Naive thymus-derived CD4-positive, alpha-beta T cell (primary cell): ENCODE data around the gene STK38. TPM values are rescaled to one million over a fixed set of nuclear protein-coding genes. Genes with fewer than 3 reads are reported as not detected.
A peak's percentile ranks its signal among the peaks of the same experiment; 100 is the strongest.

ENCODE experiments used
- ATAC-seq: fragments of 150-1000 bp; cut with Tn5 transposase; 2 replicates; pipeline ENCODE4 v1.10.0; 2021; ENCODE audit warnings: mild to moderate bottlenecking, moderate library complexity
- CTCF ChIA-PET: fragments of 350-600 bp; sonication (Branson Sonifier 250); formaldehyde crosslinking; loops from one replicate; lab custom pipeline; 2021; ENCODE audit warnings: antibody characterized with exemption; lab: Charles Lee
- POLR2A ChIA-PET: fragments of 350-600 bp; sonication (Branson Sonifier 250); formaldehyde crosslinking; loops from one replicate; lab custom pipeline; 2021; ENCODE audit warnings: antibody characterized with exemption, inconsistent platforms; lab: Charles Lee
- DNase-seq, 9 donors: peaks; one replicate each; pipeline versions ENCODE4 v3.0.0 to v3.0.0-alpha.2; 2020 to 2022; ENCODE audit warnings: mixed read lengths in 1 of 9
- H3K27ac ChIP-seq: one replicate; pipeline ENCODE4 v1.7.0; 2013; ENCODE audit warnings: mild to moderate bottlenecking, low read depth, low read length, moderate library complexity
- H3K27me3 ChIP-seq, 2 donors: one replicate each; pipeline ENCODE4 v1.7.0; 2013; ENCODE audit warnings: low read length in 2 of 2, mild to moderate bottlenecking in 2 of 2, moderate library complexity in 2 of 2; ENCODE audit not compliant: control insufficient read depth in 2 of 2, insufficient read depth in 2 of 2
- H3K36me3 ChIP-seq, 3 experiments: 1 replicate in 2 of 3; 2 replicates in 1 of 3; pipeline ENCODE4 v1.7.0; 2013; ENCODE audit warnings: low read length in 3 of 3, mild to moderate bottlenecking in 3 of 3, moderate library complexity in 1 of 3; ENCODE audit not compliant: insufficient read depth in 3 of 3, control insufficient read depth in 2 of 3
- H3K4me1 ChIP-seq, 2 donors: one replicate each; pipeline ENCODE4 v1.7.0; 2013; ENCODE audit warnings: low read length in 2 of 2, mild to moderate bottlenecking in 2 of 2, moderate library complexity in 1 of 2; ENCODE audit not compliant: control insufficient read depth in 2 of 2, insufficient read depth in 2 of 2
- H3K4me3 ChIP-seq: 2 replicates; pipeline ENCODE4 v1.7.0; 2013; ENCODE audit warnings: mild to moderate bottlenecking, low read length
- H3K9me3 ChIP-seq, 3 experiments: 1 replicate in 2 of 3; 2 replicates in 1 of 3; pipeline ENCODE4 v1.7.0; 2013; ENCODE audit warnings: low read length in 3 of 3; ENCODE audit not compliant: control insufficient read depth in 2 of 3
- H3K27ac Mint-ChIP-seq, 9 donors: one replicate each; pipeline ENCODE4 v1.8.0; 2020 to 2022; ENCODE audit warnings: mixed read lengths in 9 of 9, mild to moderate bottlenecking in 8 of 9, moderate library complexity in 5 of 9, inconsistent platforms in 2 of 9
- H3K27me3 Mint-ChIP-seq, 5 donors: one replicate each; pipeline ENCODE4 v1.8.0; 2021 to 2022; ENCODE audit warnings: mixed read lengths in 5 of 5, mild to moderate bottlenecking in 1 of 5
- H3K36me3 Mint-ChIP-seq, 5 donors: one replicate each; pipeline ENCODE4 v1.8.0; 2020 to 2022; ENCODE audit warnings: mixed read lengths in 5 of 5, mild to moderate bottlenecking in 3 of 5, inconsistent platforms in 1 of 5
- H3K4me1 Mint-ChIP-seq, 7 donors: one replicate each; pipeline ENCODE4 v1.8.0; 2020 to 2022; ENCODE audit warnings: mixed read lengths in 7 of 7, mild to moderate bottlenecking in 3 of 7, inconsistent platforms in 1 of 7
- H3K4me3 Mint-ChIP-seq, 10 donors: one replicate each; pipeline ENCODE4 v1.8.0; 2020 to 2022; ENCODE audit warnings: mild to moderate bottlenecking in 10 of 10, mixed read lengths in 10 of 10, moderate library complexity in 6 of 10, inconsistent platforms in 2 of 10
- H3K9me3 Mint-ChIP-seq, 11 donors: one replicate each; pipeline ENCODE4 v1.8.0; 2020 to 2022; ENCODE audit warnings: mixed read lengths in 11 of 11, mild to moderate bottlenecking in 4 of 11, inconsistent platforms in 1 of 11, moderate library complexity in 1 of 11
- intact Hi-C, 2 donors: fragments of 100-400 bp; cut with micrococcal nuclease; formaldehyde crosslinking; loops; one replicate each; pipeline ENCODE4 v1.15.1; 2023
- polyA plus RNA-seq, 2 donors: library from polyadenylated mRNA; unstranded; fragments of 300-500 nt; fragmentation: Illumina TruSeq; gene quantifications; one replicate each; pipeline ENCODE4 v1.2.3, GENCODE V29; 2021
- total RNA-seq, 6 experiments: library from RNA in 5 of 6; stranded (reverse) in 5 of 6; gene quantifications; 1 replicate in 5 of 6; 2 replicates in 1 of 6; pipeline ENCODE4 v1.2.3 and lab custom pipeline; 2021 to 2026

The STK38 gene
- total and polyA plus RNA-seq, 7 experiments from 2014 or later: 56.6 to 193 (median 95.0) TPM

DNA sequence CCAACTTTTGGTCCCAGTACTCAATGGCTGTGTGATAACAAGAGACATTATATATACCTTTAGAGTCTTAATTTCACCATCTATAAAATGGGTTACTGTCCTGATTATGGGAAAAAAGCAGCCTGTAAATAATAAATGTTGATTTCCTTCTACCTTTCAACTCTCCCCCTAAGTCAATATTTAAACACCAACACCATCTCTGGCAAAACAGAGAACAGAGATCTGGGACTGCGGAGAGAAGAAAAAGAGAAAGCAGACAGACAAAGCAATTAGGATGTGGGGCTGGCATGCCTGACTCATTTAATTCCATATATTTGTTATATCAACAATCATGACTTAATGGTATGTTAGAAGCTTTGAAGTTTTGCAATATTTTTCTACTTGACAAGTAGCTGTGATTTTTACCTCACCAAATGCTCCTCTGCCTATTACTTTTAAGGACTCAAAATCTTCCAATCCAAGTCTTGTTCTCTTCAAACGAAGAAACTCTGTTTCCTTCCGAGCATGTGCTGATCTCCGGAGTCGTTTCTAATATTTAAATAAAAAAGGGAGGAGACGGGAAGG lies 23.3 kb downstream of the STK38 start:
- ChIA-PET POLR2A (interaction anchor here (0.6 to 1.2 kb wide), 6 partner anchors 13 to 76 kb away, joined by 3 to 5 read pairs (median 3); no protein-coding TSS in a partner anchor), CTCF (interaction anchor here (0.8 kb wide), 1 partner anchor 44 kb away, joined by 3 read pairs; no protein-coding TSS in a partner anchor)
- no peaks in the 10 kb centered on the region for H3K27me3 ChIP-seq
- DNase-seq: no peak
- no peak for ATAC-seq
- H3K4me1 Mint-ChIP-seq: peaks cover 26 to 81% (median 62%) of the 10 kb centered on the region in 7 donors
- intact Hi-C loops: no loop called here
- H3K36me3 Mint-ChIP-seq: peaks cover 8 to 71% (median 58%) of the 10 kb centered on the region in 5 donors
- H3K27ac Mint-ChIP-seq: peak overlapping the region in 5 of 9 donors; percentile 17 to 83 (median 56)
- H3K4me1 ChIP-seq: peaks cover 3 to 29% of the 10 kb centered on the region in 2 donors
- H3K4me3 ChIP-seq: no peak overlapping the region
- H3K9me3 Mint-ChIP-seq: no peaks in the 10 kb centered on the region
- no peak overlapping the region for H3K27ac ChIP-seq
- H3K36me3 ChIP-seq: peaks cover 33 to 71% (median 44%) of the 10 kb centered on the region in 3 experiments
- H3K9me3 ChIP-seq: no peaks in the 10 kb centered on the region
- H3K27me3 Mint-ChIP-seq: no peaks in the 10 kb centered on the region
- H3K4me3 Mint-ChIP-seq: no peak overlapping the region

DNA sequence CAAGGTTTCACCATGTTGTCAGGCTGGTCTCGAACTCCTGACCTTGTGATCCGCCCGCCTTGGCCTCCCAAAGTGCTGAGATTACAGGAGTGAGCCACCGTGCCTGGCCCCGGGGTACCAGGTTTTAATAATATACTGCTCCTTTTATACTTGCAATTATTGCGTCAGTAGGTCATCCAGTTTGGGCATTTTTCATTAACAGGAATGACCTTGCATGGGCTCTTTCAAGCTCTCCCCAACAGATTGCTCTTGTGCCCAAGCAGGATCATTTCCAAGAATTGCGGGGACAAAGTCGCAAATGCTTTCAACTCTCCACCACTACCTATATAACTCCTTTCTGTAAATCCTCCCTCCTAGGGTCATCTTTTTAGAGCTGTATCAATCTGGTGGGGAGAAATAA lies 23.8 kb downstream of the STK38 start:
- Histone ChIP-seq H3K27ac (no peak overlapping the region), H3K4me3 (no peak overlapping the region), H3K9me3 (no peaks in the 10 kb centered on the region), H3K27me3 (no peaks in the 10 kb centered on the region), H3K4me1 (peaks cover 3 to 30% of the 10 kb centered on the region in 2 donors), H3K36me3 (peaks cover 33 to 74% (median 47%) of the 10 kb centered on the region in 3 experiments)
- Mint-ChIP-seq H3K27me3 (no peaks in the 10 kb centered on the region), H3K27ac (peak overlapping the region in 4 of 9 donors; percentile 21 to 61 (median 40)), H3K4me3 (no peak overlapping the region), H3K4me1 (peaks cover 30 to 81% (median 62%) of the 10 kb centered on the region in 7 donors), H3K36me3 (peaks cover 8 to 74% (median 61%) of the 10 kb centered on the region in 5 donors), H3K9me3 (no peaks in the 10 kb centered on the region)
- DNase-seq (no peak), ATAC-seq (no peak)
- POLR2A ChIA-PET: interaction anchor here (0.6 to 1.6 kb wide), 6 partner anchors 14 to 76 kb away, joined by 3 to 6 read pairs (median 4); no protein-coding TSS in a partner anchor
- CTCF ChIA-PET: interaction anchor here (0.8 kb wide), 1 partner anchor 45 kb away, joined by 3 read pairs; no protein-coding TSS in a partner anchor
- intact Hi-C loops: no loop called here

DNA sequence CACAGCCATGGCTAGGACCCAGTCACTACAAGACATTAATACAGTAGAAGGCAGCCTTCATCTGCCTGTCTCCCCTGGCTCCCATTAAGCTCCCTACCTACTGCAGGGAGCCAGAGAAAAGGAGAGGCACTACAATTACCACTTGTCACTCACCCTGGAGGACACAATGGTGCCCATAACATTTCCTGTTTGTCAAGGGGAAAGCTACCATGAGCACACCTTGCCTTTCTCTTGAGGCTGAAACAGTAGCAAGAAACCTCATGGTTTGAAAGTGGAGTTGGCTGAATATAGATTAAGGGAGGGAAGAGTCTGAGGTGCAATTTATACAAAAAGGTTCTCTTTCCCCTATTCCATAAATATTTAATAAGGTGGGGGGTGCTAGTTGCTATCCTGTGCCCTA lies 27.9 kb downstream of the STK38 start:
- Mint-ChIP-seq H3K4me3 (peak overlapping the region in 3 of 10 donors; percentile 3 to 52 (median 14)), H3K27me3 (no peaks in the 10 kb centered on the region), H3K27ac (peak overlapping the region in 7 of 9 donors; percentile 10 to 73 (median 61)), H3K9me3 (no peaks in the 10 kb centered on the region), H3K4me1 (peaks cover 23 to 82% (median 66%) of the 10 kb centered on the region in 7 donors), H3K36me3 (peaks cover 4 to 70% (median 56%) of the 10 kb centered on the region in 5 donors)
- Histone ChIP-seq H3K4me1 (peaks cover 8 to 25% of the 10 kb centered on the region in 2 donors), H3K9me3 (no peaks in the 10 kb centered on the region), H3K27ac (peak overlapping the region; percentile 11), H3K36me3 (peaks cover 20 to 74% (median 37%) of the 10 kb centered on the region in 3 experiments), H3K27me3 (no peaks in the 10 kb centered on the region), H3K4me3 (no peak overlapping the region)
- ChIA-PET POLR2A (interaction anchor here (0.5 to 2.0 kb wide), 10 partner anchors 10 to 1825 kb away, joined by 3 to 9 read pairs (median 4); no protein-coding TSS in a partner anchor), CTCF (interaction anchor here (0.5 to 1.1 kb wide), 3 partner anchors 35 to 75 kb away, joined by 3 to 6 read pairs (median 4); partner anchors contain the start of gene SRSF3)
- DNase-seq (no peak), ATAC-seq (no peak)
- intact Hi-C loops: no loop called here

DNA sequence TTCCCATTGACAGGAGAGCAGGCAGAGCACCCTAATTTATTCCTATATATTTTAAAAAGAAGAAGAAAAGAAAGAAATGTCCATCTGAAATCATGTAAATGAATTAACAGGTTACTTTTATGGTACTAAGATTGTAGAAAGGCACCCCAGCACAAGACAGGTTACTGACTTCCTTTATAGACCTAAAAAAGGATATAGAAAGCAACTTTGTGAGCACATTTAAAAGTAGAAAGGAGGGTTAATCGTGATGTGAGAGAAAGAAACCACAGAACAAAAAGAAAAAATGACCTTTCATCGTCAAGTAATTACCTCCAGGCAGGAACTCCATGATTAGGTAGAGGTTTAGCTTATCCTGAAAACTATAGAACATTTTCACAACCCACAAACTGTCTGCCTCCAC lies 29.9 kb downstream of the STK38 start:
- no peak overlapping the region for H3K27ac ChIP-seq
- no peaks in the 10 kb centered on the region for H3K9me3 Mint-ChIP-seq
- H3K27me3 Mint-ChIP-seq: no peaks in the 10 kb centered on the region
- ATAC-seq: no peak
- DNase-seq: no peak
- peaks cover 0 to 58% (median 43%) of the 10 kb centered on the region in 5 donors for H3K36me3 Mint-ChIP-seq
- H3K4me1 ChIP-seq: peaks cover 8 to 25% of the 10 kb centered on the region in 2 donors
- ChIA-PET CTCF (no interaction called here), POLR2A (interaction anchor here (1.1 to 1.9 kb wide), 3 partner anchors 9 to 74 kb away, joined by 3 to 5 read pairs (median 4); no protein-coding TSS in a partner anchor)
- H3K4me3 ChIP-seq: no peak overlapping the region
- peak overlapping the region in 6 of 9 donors; percentile 8 to 77 (median 53) for H3K27ac Mint-ChIP-seq
- H3K4me3 Mint-ChIP-seq: peak overlapping the region in 6 of 10 donors; percentile 10 to 52 (median 34)
- peaks cover 23 to 67% (median 52%) of the 10 kb centered on the region in 7 donors for H3K4me1 Mint-ChIP-seq
- intact Hi-C loops: loop anchor here in 1 of 2 donors (1.0 to 2.0 kb wide), 2 partner anchors 11 to 15 kb away; no protein-coding TSS in a partner anchor
- H3K9me3 ChIP-seq: no peaks in the 10 kb centered on the region
- H3K36me3 ChIP-seq: peaks cover 16 to 60% (median 27%) of the 10 kb centered on the region in 3 experiments
- no peaks in the 10 kb centered on the region for H3K27me3 ChIP-seq

DNA sequence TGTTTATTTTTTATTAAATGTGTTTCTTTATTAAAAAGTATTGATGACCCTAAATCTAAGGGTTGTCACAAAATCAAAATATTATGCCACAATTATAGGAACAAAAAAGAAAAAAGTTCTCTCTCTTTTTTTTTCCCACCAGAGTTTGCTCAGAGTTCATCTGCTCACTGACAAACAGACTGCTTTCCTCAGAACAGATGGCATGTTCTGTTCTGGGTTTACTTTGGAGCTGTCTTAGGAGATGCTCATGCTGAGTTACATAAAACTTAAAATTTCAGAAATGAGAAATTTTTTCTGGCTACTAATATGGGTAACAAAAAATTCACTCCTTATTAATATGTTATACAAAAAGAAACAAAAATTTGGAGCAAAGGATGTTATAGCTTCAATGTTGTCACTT lies 30.3 kb downstream of the STK38 start:
- Histone ChIP-seq H3K36me3 (peaks cover 15 to 60% (median 27%) of the 10 kb centered on the region in 3 experiments), H3K4me1 (peaks cover 8 to 25% of the 10 kb centered on the region in 2 donors), H3K4me3 (no peak overlapping the region), H3K9me3 (no peaks in the 10 kb centered on the region), H3K27me3 (no peaks in the 10 kb centered on the region), H3K27ac (no peak overlapping the region)
- peak overlapping the region in 3 of 9 donors; percentile 27 to 77 (median 73) for H3K27ac Mint-ChIP-seq
- peaks cover 23 to 67% (median 57%) of the 10 kb centered on the region in 7 donors for H3K4me1 Mint-ChIP-seq
- ChIA-PET CTCF (interaction anchor here (0.8 kb wide), 1 partner anchor 82 kb away, joined by 4 read pairs; no protein-coding TSS in a partner anchor), POLR2A (interaction anchor here (0.7 to 1.9 kb wide), 7 partner anchors 9 to 559 kb away, joined by 3 to 5 read pairs (median 4); no protein-coding TSS in a partner anchor)
- no peak for ATAC-seq
- peaks cover 3 to 60% (median 43%) of the 10 kb centered on the region in 5 donors for H3K36me3 Mint-ChIP-seq
- H3K27me3 Mint-ChIP-seq: no peaks in the 10 kb centered on the region
- no peak for DNase-seq
- peak overlapping the region in 3 of 10 donors; percentile 33 to 52 (median 43) for H3K4me3 Mint-ChIP-seq
- no peaks in the 10 kb centered on the region for H3K9me3 Mint-ChIP-seq
- intact Hi-C loops: loop anchor here in 1 of 2 donors (1.0 to 2.0 kb wide), 2 partner anchors 11 to 16 kb away; no protein-coding TSS in a partner anchor

DNA sequence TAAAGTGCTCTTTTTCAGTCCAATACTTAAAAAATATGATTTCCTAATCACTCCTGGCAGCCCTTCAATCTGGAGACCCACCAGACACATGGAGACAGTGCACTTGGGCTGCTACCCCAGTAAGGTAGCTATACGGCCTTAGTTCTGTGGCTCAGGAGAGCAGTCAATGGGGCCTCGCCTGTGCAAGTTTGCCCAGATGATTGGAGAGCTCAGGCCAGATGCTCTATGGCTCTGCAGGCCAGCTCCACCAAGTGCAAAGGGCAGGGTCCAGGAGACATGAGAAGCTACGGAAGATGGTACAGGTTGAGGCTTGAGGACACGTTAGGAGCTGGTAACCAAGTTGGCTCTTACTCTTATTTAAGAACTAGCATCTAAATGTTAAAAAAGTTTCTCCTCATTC lies 30.7 kb downstream of the STK38 start:
- Mint-ChIP-seq H3K36me3 (peaks cover 3 to 60% (median 39%) of the 10 kb centered on the region in 5 donors), H3K27me3 (no peaks in the 10 kb centered on the region), H3K9me3 (no peaks in the 10 kb centered on the region), H3K27ac (peak overlapping the region in 7 of 9 donors; percentile 15 to 83 (median 53)), H3K4me1 (peaks cover 23 to 64% (median 57%) of the 10 kb centered on the region in 7 donors), H3K4me3 (peak overlapping the region in 2 of 10 donors; percentile 18 to 32)
- ChIA-PET POLR2A (interaction anchor here (0.6 to 1.9 kb wide), 8 partner anchors 8 to 559 kb away, joined by 3 to 5 read pairs (median 4); no protein-coding TSS in a partner anchor), CTCF (interaction anchor here (0.6 to 1.3 kb wide), 3 partner anchors 16 to 625 kb away, joined by 3 to 4 read pairs (median 3); no protein-coding TSS in a partner anchor)
- no peak overlapping the region for H3K4me3 ChIP-seq
- H3K27me3 ChIP-seq: no peaks in the 10 kb centered on the region
- H3K36me3 ChIP-seq: peaks cover 11 to 60% (median 27%) of the 10 kb centered on the region in 3 experiments
- no peak overlapping the region for H3K27ac ChIP-seq
- DNase-seq (no peak), ATAC-seq (no peak)
- intact Hi-C loops: loop anchor here in 1 of 2 donors (2.0 kb wide), 1 partner anchor 16 kb away; no protein-coding TSS in a partner anchor
- H3K4me1 ChIP-seq: peaks cover 8 to 25% of the 10 kb centered on the region in 2 donors
- no peaks in the 10 kb centered on the region for H3K9me3 ChIP-seq
